NCI-H2029 treated with DMSO at 0.1 percent for 48 hours (cell line): ENCODE measurements around the gene ZNHIT1.

Source experiments
- DNase-seq: peaks from one replicate; lab custom pipeline; 2025; lab: John Stamatoyannopoulos, UW

ZNHIT1 gene

DNA sequence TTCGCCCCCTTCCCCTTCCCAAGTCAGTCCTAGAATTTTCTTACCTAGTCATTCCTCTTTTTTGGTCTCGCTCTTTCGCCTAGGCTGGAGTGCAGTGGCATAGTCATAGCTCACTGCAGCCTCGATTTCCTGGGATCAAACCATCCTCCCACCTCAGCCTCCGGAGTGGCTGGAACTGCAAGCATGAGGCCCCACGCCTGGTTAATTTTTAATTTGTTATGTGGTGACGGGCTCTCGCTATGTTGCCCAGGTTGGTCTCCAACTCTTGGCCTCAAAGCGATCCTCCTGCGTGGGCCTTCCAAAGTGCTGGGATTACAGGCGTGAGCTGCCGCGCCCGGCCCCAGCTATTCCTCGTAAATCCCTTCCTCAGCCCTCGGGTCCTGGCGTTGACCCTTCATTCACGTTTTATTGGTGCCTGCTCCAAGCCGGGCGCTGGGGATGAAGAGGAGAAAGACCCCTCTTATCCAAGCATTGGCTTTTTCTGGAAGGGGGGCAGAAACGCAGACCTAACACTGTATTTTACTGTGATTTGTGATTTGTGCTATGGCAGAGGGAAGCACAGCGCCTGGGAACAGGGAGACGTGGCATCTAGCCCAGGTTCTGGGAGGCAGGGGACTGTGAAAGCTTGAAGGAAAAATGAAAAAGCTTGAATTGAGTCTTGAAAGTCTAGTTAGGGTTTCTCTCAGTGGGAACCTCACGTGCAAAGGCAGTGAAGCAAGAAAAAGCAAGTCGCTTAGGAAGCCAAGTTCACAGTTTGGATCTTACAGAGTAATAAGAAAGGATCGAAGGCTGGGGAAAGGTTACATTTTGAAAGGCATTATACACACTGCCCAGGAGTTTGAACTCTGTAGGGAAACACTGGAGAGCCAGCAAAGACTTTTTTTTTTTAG is 516 bp downstream of the ZNHIT1 start:
- no peak for DNase-seq

- DNase-seq: no peak
Observed at GRCh38 chr7:101220295-101220694, 2.3 kb downstream of the ZNHIT1 start.

- no peak for DNase-seq
Observed at GRCh38 chr7:101222275-101222830, 4.4 kb downstream of the ZNHIT1 start.

- no peak for DNase-seq
Observed at GRCh38 chr7:101223528-101223927, 5.6 kb downstream of the ZNHIT1 start.

DNA sequence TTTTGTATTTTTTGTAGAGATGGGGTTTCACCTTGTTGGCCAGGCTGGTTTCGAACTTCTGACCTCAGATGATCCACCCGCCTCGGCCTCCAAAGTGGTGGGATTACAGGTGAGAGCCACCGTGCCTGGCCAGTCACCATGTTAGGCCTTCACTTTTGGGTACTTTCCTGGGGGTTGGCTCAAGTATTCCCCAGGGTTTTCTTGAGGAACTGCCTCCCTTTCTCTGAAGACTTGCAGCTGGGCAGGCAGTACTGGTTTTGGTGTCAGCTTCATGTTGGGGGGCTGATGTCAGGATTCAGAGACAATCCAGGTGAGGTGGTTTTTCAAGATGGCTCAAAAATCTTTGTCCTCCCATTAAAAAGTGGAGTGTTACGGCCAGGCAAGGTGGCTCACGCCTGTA is 7.7 kb downstream of the ZNHIT1 start:
- DNase-seq: no peak

DNA sequence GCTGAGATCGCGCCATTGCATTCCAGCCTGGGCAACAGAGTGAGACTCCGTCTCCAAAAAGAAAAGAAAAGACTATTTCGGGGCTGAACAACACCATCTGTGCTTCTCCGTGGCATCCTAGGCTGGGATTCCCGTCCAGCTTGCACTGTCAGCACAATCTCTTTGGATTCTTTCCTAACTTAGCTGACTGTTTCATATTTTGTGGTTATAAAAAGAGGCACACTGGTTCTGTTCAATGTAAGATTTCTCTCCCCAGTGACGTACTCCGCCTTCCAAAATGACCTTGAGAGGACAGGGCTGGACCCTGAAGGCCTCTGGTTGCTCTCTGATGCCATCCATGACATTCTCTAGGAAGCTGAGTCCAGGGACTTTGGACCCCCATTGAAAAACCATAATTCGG is 8.8 kb downstream of the ZNHIT1 start:
- no peak for DNase-seq

GRCh38 chr7:101231644-101232043 is 13.7 kb downstream of the ZNHIT1 start:
- no peak for DNase-seq

GRCh38 chr7:101232141-101232850 is 14.3 kb downstream of the ZNHIT1 start:
- DNase-seq: no peak

- DNase-seq: no peak
Observed at GRCh38 chr7:101233907-101234547, 16.1 kb downstream of the ZNHIT1 start.

GRCh38 chr7:101234636-101235035 is 16.7 kb downstream of the ZNHIT1 start:
- DNase-seq: no peak

GRCh38 chr7:101235050-101235449 is 17.1 kb downstream of the ZNHIT1 start:
- no peak for DNase-seq

- DNase-seq: no peak
Observed at GRCh38 chr7:101235522-101235921, 17.6 kb downstream of the ZNHIT1 start.

- DNase-seq: no peak
Observed at GRCh38 chr7:101236292-101236835, 18.4 kb downstream of the ZNHIT1 start.

- no peak for DNase-seq
Observed at GRCh38 chr7:101237206-101238067, 19.5 kb downstream of the ZNHIT1 start, which contains the start of gene CLDN15. TSS of gene CLDN15 (minus strand) at chr7:101237802. CDS start at chr7:101237581, 221 bp downstream.

- DNase-seq: no peak
Observed at GRCh38 chr7:101238226-101239182, 20.5 kb downstream of the ZNHIT1 start.

DNA sequence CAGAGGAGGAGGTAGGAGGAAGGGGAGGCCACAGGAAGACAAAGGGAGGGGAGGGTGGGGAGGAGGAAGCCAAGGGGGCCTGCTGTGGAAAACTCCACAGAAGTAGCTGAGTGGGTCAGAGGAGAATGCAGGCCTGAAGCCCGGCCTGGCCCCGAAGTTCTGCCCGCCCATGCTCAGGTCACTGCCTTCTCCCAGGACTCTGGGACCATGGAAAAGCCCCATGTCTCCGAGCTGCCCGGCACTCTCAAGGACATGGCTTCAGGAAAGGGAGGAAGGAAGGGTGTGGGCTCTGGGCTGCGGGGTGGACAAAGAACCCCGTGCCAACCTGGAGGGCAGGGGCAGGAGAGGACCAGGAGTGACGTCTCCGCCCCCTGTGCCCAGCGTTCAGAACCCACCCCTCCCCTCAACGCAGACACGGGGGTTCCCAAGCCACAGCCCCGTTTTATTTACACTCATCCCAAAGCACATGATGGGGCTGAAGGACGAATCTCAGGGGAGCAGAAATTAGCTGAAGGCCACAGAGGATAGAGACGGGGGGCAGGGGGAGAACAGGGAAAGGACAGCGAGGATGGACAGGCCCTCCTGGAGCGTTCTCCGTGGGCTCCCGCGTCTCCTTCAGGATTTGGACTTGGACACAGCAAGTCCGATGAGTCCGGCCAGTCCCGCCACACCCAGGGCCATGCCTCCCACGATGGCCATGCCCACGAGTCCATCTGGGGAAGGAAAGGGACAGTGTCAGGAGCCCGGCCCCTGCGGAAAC is 21.4 kb downstream of the ZNHIT1 start:
- no peak for DNase-seq

- DNase-seq: no peak
Observed at GRCh38 chr7:101239951-101240220, 21.9 kb downstream of the ZNHIT1 start.

DNA sequence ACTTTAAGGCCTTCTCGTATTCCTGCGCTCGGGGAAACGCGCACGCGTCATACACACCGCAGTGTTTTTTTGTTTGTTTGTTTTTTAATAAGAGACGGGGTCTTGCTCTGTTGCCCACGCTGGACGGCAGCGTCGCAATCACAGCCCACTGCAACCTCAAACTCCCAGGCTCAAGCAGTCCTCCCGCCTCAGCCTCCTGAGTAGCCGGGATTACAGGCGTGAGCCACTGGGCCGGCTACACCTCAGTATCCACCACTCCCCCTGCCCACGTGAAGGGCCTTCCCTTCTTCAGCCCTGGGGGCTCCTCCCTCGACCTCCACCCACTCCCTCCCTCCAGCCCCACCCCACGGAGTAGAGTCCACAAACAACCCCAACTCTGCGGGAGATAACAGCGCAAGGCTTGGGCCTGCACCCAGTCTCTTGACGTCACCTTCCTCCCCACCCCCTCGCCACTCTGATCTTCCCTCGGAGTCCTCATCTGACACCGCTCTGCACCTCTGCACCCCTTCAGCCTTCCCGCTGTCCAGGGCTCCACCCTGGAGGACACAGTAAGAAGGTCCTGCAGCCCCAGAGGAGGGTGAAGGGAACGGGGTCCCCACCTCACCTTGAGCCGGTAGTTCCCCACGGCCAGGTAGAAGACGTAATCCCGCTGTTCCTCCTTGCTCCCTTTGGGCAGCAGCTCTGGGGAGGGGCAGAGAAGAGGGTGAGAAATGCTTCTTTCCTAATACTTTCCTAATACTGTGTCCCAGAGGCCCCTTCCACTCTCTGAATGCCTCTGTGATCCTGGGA is 22.5 kb downstream of the ZNHIT1 start:
- DNase-seq: no peak

DNA sequence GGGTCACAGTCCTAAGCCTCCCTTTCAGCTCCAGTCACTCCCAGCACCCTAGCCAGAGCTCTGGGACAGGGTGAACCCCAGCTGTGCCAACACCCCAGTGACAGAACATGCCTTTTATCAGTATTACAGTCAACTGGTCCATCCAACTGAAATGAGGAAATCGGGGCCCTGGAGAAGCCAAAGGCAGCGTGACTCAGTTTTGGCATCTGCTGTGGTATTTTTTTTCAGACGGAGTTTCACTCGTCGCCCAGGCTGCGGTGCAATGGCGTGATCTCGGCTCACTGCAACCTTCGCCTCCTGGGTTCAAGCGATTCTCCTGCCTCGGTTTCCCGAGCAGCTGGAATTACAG is 23.0 kb downstream of the ZNHIT1 start:
- DNase-seq: no peak
